Measurements from ENCODE around the gene CMIP.

Gene CMIP

DNA sequence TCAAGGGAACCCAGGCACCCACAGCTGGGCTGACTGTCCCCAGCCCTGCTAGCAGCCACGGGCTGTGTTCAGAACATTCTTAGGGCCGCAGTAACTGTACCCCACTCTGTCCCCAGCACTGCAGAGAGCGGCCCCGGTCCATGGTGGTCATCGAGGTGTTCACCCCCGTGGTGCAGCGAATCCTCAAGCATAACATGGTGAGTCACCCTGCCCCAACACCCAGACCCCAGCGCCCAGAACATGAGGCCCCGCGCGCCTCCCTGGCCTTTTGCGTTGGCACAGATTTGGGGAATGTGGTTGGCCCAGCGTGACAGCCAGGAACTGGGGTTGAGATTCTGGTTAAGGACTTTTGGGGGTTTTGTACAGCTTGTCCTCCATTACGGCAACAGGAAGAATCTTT is 219.5 kb downstream of the CMIP start:
- H3K4me3 ChIP-seq: no peak overlapping the region
- peaks cover 10 to 51% (median 37%) of the 10 kb centered on the region in 3 donors for H3K36me3 ChIP-seq
- TF ChIP-seq, protein P1, sequence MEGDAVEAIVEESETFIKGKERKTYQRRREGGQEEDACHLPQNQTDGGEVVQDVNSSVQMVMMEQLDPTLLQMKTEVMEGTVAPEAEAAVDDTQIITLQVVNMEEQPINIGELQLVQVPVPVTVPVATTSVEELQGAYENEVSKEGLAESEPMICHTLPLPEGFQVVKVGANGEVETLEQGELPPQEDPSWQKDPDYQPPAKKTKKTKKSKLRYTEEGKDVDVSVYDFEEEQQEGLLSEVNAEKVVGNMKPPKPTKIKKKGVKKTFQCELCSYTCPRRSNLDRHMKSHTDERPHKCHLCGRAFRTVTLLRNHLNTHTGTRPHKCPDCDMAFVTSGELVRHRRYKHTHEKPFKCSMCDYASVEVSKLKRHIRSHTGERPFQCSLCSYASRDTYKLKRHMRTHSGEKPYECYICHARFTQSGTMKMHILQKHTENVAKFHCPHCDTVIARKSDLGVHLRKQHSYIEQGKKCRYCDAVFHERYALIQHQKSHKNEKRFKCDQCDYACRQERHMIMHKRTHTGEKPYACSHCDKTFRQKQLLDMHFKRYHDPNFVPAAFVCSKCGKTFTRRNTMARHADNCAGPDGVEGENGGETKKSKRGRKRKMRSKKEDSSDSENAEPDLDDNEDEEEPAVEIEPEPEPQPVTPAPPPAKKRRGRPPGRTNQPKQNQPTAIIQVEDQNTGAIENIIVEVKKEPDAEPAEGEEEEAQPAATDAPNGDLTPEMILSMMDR (IDR thresholded peaks at IDR 0.05): no peak
- H3K4me1 ChIP-seq: no peaks in the 10 kb centered on the region
- H3K9me3 ChIP-seq: no peaks in the 10 kb centered on the region
- no peak overlapping the region for H3K27ac ChIP-seq
- intact Hi-C loops (cut with DNase I; ENCODE audit: low total_unique reads): no loop called here
- H3K27me3 ChIP-seq: no peaks in the 10 kb centered on the region
- DNase-seq: no peak

DNA sequence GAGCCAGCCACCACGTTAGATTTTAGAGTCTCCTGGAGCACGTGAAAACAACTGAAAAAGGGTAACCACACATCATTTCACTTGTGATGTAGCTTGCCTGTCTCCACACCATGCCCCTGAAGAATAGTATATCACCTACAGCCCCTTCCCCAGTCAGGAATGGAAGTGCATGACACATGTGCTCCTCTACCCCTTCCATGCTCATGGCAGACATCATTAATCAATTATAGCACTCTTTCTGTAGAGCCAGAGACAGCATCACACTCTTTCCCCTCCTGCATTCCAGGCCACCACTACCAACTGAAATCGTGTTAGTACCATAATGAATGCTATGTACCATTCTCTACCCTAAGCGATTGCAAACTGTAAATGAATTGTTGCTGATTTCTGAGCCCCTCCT is 221.0 kb downstream of the CMIP start:
- intact Hi-C loops (cut with DNase I; ENCODE audit: low total_unique reads): no loop called here
- no peaks in the 10 kb centered on the region for H3K9me3 ChIP-seq
- TF ChIP-seq, protein P1 (IDR thresholded peaks at IDR 0.05): no peak
- H3K27ac ChIP-seq: no peak overlapping the region
- no peak for DNase-seq
- no peaks in the 10 kb centered on the region for H3K27me3 ChIP-seq
- no peak overlapping the region for H3K4me3 ChIP-seq
- H3K36me3 ChIP-seq: peaks cover 10 to 53% (median 46%) of the 10 kb centered on the region in 3 donors
- no peaks in the 10 kb centered on the region for H3K4me1 ChIP-seq

DNA sequence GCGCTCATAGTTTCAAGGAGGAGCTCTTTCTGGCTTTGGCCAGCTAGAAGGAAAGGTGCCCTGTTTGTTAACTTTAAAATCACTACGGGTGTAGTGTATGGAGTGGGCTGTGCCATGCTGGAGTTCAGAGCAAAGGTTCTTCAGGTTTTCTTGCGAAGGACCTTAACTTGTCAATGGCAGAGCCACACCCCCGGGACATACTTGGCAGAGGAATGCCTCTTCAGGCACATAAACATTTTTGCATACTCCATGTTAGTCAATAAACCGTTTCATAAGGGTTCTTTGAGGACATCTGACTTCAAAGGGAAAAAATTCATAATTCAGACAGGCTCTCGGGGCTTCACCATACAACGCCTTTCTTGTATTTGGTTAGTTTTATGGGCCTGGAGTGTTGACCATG is 221.5 kb downstream of the CMIP start:
- no peaks in the 10 kb centered on the region for H3K4me1 ChIP-seq
- H3K27ac ChIP-seq: no peak overlapping the region
- H3K4me3 ChIP-seq: no peak overlapping the region
- no peaks in the 10 kb centered on the region for H3K27me3 ChIP-seq
- peaks cover 10 to 50% (median 46%) of the 10 kb centered on the region in 3 donors for H3K36me3 ChIP-seq
- TF ChIP-seq, protein P1 (IDR thresholded peaks at IDR 0.05): no peak
- no peak for DNase-seq
- H3K9me3 ChIP-seq: no peaks in the 10 kb centered on the region
- intact Hi-C loops (cut with DNase I; ENCODE audit: low total_unique reads): no loop called here

DNA sequence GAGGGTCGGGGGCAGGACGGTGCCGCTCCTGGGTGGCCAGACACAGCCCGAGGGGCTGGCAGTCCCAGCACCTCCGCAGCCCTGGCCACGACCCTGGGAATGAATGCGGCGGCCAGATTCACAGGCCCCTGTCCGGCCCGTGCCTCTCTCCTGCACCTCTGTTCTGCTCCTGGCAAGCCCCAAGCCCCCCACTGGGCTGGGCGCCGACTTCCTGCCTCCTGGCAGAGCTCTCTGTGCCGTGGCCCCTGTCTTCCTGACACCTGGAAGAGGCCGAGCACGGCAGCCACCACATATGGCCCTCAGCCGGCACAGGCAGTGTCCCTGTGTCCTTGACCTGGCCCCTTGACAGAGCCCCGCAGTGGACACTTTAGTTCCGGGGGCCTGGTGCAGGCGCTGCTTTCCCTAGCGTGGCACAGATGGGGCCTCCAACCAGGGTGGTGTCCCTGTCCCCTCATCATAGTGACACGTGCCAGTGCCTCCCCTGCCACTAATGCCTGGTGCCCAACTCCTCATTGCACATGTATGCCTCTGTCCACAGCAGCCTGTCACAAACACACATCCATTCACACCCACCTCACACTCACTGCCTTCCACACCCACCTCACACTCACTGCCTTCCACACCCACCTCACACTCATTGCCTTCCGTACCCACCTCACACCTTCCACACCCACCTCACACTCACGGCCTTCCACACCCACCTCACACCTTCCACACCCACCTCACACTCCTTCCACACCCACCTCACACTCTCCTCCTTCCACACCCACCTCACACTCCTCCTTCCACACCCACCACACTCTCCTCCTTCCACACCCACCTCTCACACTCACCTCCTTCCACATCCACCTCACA is 223.9 kb downstream of the CMIP start:
- no peak for DNase-seq
- no peaks in the 10 kb centered on the region for H3K9me3 ChIP-seq
- H3K4me3 ChIP-seq: no peak overlapping the region
- H3K4me1 ChIP-seq: no peaks in the 10 kb centered on the region
- TF ChIP-seq, protein P1 (IDR thresholded peaks at IDR 0.05): no peak
- intact Hi-C loops (cut with DNase I; ENCODE audit: low total_unique reads): no loop called here
- H3K36me3 ChIP-seq: peaks cover 0 to 56% (median 50%) of the 10 kb centered on the region in 3 donors
- no peaks in the 10 kb centered on the region for H3K27me3 ChIP-seq
- H3K27ac ChIP-seq: no peak overlapping the region

DNA sequence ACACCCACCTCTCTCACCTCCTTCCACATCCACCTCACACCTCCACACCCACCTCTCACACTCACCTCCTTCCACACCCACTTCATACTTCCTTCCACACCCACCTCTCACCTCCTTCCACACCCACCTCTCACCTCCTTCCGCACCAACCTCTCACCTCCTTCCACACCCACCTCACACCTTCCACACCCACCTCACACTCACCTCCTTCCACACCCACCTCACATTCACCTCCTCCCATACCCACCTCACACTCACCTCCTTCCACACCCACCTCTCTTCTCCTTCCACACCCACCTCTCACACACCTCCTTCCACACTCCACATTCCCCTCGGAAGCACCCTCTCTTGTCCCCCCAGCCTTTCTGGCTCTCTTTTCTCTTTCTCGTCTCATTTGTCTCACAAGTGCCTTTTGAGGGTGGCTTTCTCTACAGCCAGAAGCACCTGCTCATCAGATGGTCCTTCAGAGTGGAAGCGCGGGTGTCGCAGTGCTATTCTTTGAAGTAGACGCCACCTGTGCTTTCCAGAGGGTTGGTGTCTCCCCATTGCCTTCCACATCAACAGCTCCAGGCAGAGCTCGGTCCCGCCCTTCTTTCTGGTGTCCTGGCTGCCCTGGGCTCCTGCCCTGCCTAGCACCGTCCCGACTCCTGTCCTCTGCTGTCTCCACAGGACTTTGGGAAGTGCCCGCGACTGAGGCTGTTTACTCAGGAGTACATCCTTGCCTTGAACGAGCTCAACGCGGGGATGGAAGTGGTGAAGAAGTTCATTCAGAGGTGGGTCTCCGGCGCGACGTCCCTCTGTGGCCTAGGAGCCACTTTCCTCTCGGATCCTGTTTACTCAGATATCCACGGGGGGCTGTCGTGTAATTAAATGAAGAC is 225.1 kb downstream of the CMIP start:
- peaks cover 0 to 50% (median 49%) of the 10 kb centered on the region in 3 donors for H3K36me3 ChIP-seq
- TF ChIP-seq, protein P1 (IDR thresholded peaks at IDR 0.05): no peak

More for the DNA sequence above, 225.1 kb downstream of the CMIP start:
- no peak for DNase-seq
- H3K4me1 ChIP-seq: no peaks in the 10 kb centered on the region
- no peak overlapping the region for H3K27ac ChIP-seq
- H3K4me3 ChIP-seq: no peak overlapping the region
- H3K27me3 ChIP-seq: no peaks in the 10 kb centered on the region
- no peaks in the 10 kb centered on the region for H3K9me3 ChIP-seq
- intact Hi-C loops (cut with DNase I; ENCODE audit: low total_unique reads): no loop called here
